HCT116 (cell line): ENCODE measurements around the gene HEBP1. TPM values are rescaled to one million over a fixed set of nuclear protein-coding genes. Genes with fewer than 3 reads are reported as not detected.

Experiments
- ATAC-seq: fragments of 200-7000 bp; cut with Tn5 transposase; 2 replicates; pipeline ENCODE4 v1.9.1; 2020; ENCODE audit warnings: mild to moderate bottlenecking, moderate library complexity
- BruUV-seq: library from RNA; stranded (reverse); fragments of 400-500 nt; replicated peaks from 2 replicates; lab custom pipeline; 2021; lab: Mats Ljungman, UMichigan
- CTCF ChIA-PET: fragments of 300-600 bp; sonication (Branson Sonifier 250); formaldehyde crosslinking; loops from one replicate; lab custom pipeline; 2021; ENCODE audit warnings: antibody characterized with exemption; lab: Charles Lee
- POLR2A ChIA-PET: fragments of 300-600, 350-600 bp; sonication (Branson Sonifier 250); formaldehyde crosslinking; loops from one replicate; lab custom pipeline; 2021; ENCODE audit warnings: antibody characterized with exemption; lab: Charles Lee
- RAD21 ChIA-PET, 2 experiments: fragments of 300-600 bp; sonication (Branson Sonifier 250); formaldehyde crosslinking; loops; one replicate each; lab custom pipeline; 2023; ENCODE audit warnings: low total read pairs in 2 of 2; ENCODE audit not compliant: uncharacterized antibody in 2 of 2, unreplicated experiment in 2 of 2, low non-redundant PET in 1 of 2; lab: Charles Lee
- DNase-seq: peaks from one replicate; pipeline ENCODE4 v3.0.0-alpha.2; 2010; ENCODE audit warnings: low read depth, low spot score
- H2AFZ ChIP-seq: fragments of 200-600 bp; shearing (Covaris generic), sonication (generic); 2 replicates; pipeline ENCODE4 v1.6.1; 2017; ENCODE audit warnings: low read depth, mixed run types, mixed read lengths, antibody characterized with exemption, low read length; ENCODE audit not compliant: poor library complexity, severe bottlenecking
- H3K27ac ChIP-seq: 2 replicates; pipeline ENCODE4 v1.5.1; 2012; ENCODE audit warnings: low read depth, low read length
- H3K27me3 ChIP-seq: fragments of 200-600 bp; sonication (generic); 2 replicates; pipeline ENCODE4 v1.6.1; 2016; ENCODE audit warnings: mixed run types, low read length, mixed read lengths; ENCODE audit not compliant: insufficient read depth
- H3K36me3 ChIP-seq, 2 experiments: fragments of 200-500 bp in 1 of 2; fragments of 200-600 bp in 1 of 2; sonication (Bioruptor generic) in 1 of 2; sonication (generic) in 1 of 2; 2 replicates each; pipeline versions ENCODE4 v1.5.1 to v1.6.1; 2014 to 2016; ENCODE audit warnings: low read length in 2 of 2, inconsistent platforms in 1 of 2, mixed read lengths in 1 of 2, mixed run types in 1 of 2; ENCODE audit not compliant: insufficient read depth in 2 of 2, control insufficient read depth in 1 of 2
- H3K4me1 ChIP-seq, 2 experiments: fragments of 200-600 bp in 1 of 2; sonication (generic) in 1 of 2; 2 replicates each; pipeline versions ENCODE4 v1.5.1 to v1.6.1; 2012 to 2017; ENCODE audit warnings: low read length in 2 of 2, inconsistent platforms in 1 of 2, mild to moderate bottlenecking in 1 of 2, mixed read lengths in 1 of 2, mixed run types in 1 of 2, moderate library complexity in 1 of 2; ENCODE audit not compliant: insufficient read depth in 2 of 2, control insufficient read depth in 1 of 2
- H3K4me2 ChIP-seq: fragments of 200-600 bp; sonication (generic); 2 replicates; pipeline ENCODE4 v1.6.1; 2017; ENCODE audit warnings: mixed run types, low read length, mixed read lengths
- H3K4me3 ChIP-seq, 2 experiments: fragments of 200-600 bp in 1 of 2; sonication (generic) in 1 of 2; replicated peaks in 1 of 2; 2 replicates each; pipeline ENCODE4 v1.5.1; 2011 to 2016; ENCODE audit warnings: low read length in 2 of 2, control low read depth in 1 of 2, low read depth in 1 of 2, mild to moderate bottlenecking in 1 of 2, mixed read lengths in 1 of 2, mixed run types in 1 of 2
- H3K79me2 ChIP-seq: fragments of 200-600 bp; sonication (generic); 2 replicates; pipeline ENCODE4 v1.6.1; 2017; ENCODE audit warnings: mild to moderate bottlenecking, mixed run types, low read length, moderate library complexity, mixed read lengths; ENCODE audit not compliant: insufficient read depth
- H3K9ac ChIP-seq: fragments of 200-600 bp; sonication (generic); 2 replicates; pipeline ENCODE4 v1.6.1; 2016; ENCODE audit warnings: low read length, mixed read lengths
- H3K9me2 ChIP-seq: fragments of 200-600 bp; sonication (generic), shearing (Covaris generic); 2 replicates; pipeline ENCODE4 v1.6.1; 2017; ENCODE audit warnings: mixed run types, mild to moderate bottlenecking, moderate library complexity; ENCODE audit not compliant: insufficient read depth
- H3K9me3 ChIP-seq, 2 experiments: fragments of 200-500 bp in 1 of 2; fragments of 200-600 bp in 1 of 2; sonication (Bioruptor generic) in 1 of 2; sonication (generic) in 1 of 2; 2 replicates each; pipeline ENCODE4 v1.6.1; 2014 to 2017; ENCODE audit warnings: low read length in 2 of 2, mixed read lengths in 2 of 2, inconsistent platforms in 1 of 2, low read depth in 1 of 2, mild to moderate bottlenecking in 1 of 2, mixed run types in 1 of 2, moderate library complexity in 1 of 2; ENCODE audit not compliant: control insufficient read depth in 1 of 2, insufficient read depth in 1 of 2
- H4K20me1 ChIP-seq: fragments of 200-600 bp; sonication (generic), shearing (Covaris generic); 2 replicates; pipeline ENCODE4 v1.6.1; 2017; ENCODE audit warnings: mixed run types, mild to moderate bottlenecking, moderate library complexity; ENCODE audit not compliant: insufficient read depth
- CEBPB ChIP-seq: IDR thresholded peaks from 2 replicates; pipeline ENCODE4 v1.6.1; 2012; ENCODE audit warnings: low read depth
- EGR1 ChIP-seq: IDR thresholded peaks from 2 replicates; pipeline ENCODE4 v1.6.1; 2012; ENCODE audit warnings: low read depth
- ELF1 ChIP-seq: IDR thresholded peaks from 2 replicates; pipeline ENCODE4 v1.6.1; 2012; ENCODE audit warnings: low read depth, borderline replicate concordance
- EZH2 ChIP-seq: fragments of 200-600 bp; sonication (generic); IDR thresholded peaks from 2 replicates; pipeline ENCODE4 v1.6.1; 2017; ENCODE audit warnings: antibody characterized with exemption, mixed run types
- EZH2phosphoT487 ChIP-seq: fragments of 200-600 bp; IDR thresholded peaks from 2 replicates; pipeline ENCODE4 v1.6.1; 2018; ENCODE audit warnings: antibody characterized with exemption, borderline replicate concordance
- FOSL1 ChIP-seq: IDR thresholded peaks from 2 replicates; pipeline ENCODE4 v1.6.1; 2012; ENCODE audit warnings: low read depth
- JUND ChIP-seq: IDR thresholded peaks from 2 replicates; pipeline ENCODE4 v1.6.1; 2012
- POLR2A ChIP-seq: IDR thresholded peaks from 2 replicates; pipeline ENCODE4 v1.7.0; 2011; ENCODE audit warnings: borderline replicate concordance; ENCODE audit not compliant: insufficient read depth, insufficient read length; ENCODE audit errors: extremely low read depth
- POLR2AphosphoS5 ChIP-seq: IDR thresholded peaks from 2 replicates; pipeline ENCODE4 v1.6.1; 2011; ENCODE audit warnings: mild to moderate bottlenecking, low read depth, low read length, moderate library complexity
- RAD21 ChIP-seq: IDR thresholded peaks from 2 replicates; pipeline ENCODE4 v1.6.1; 2012; ENCODE audit warnings: low read depth, mild to moderate bottlenecking
- SIN3A ChIP-seq: IDR thresholded peaks from 2 replicates; pipeline ENCODE4 v1.6.1; 2012; ENCODE audit warnings: low read depth
- SP1 ChIP-seq: IDR thresholded peaks from 2 replicates; pipeline ENCODE4 v1.6.1; 2012; ENCODE audit warnings: low read depth
- SRF ChIP-seq: IDR thresholded peaks from 2 replicates; pipeline ENCODE4 v1.6.1; 2012; ENCODE audit warnings: low read depth
- TCF7L2 ChIP-seq: IDR thresholded peaks from 2 replicates; pipeline ENCODE4 v1.7.0; 2011; ENCODE audit warnings: borderline replicate concordance, inconsistent platforms; ENCODE audit not compliant: insufficient read depth, insufficient read length; ENCODE audit errors: extremely low read depth
- YY1 ChIP-seq: IDR thresholded peaks from 2 replicates; pipeline ENCODE4 v1.6.1; 2011; ENCODE audit warnings: low read length, low read depth, moderate library complexity, mild to moderate bottlenecking; ENCODE audit not compliant: insufficient replicate concordance; ENCODE audit errors: extremely low read depth
- ZFX ChIP-seq: fragments of 450-650 bp; IDR thresholded peaks from 2 replicates; pipeline ENCODE4 v1.6.1; 2017
- intact Hi-C: fragments of 100-400 bp; cut with micrococcal nuclease; formaldehyde crosslinking; loops from 2 replicates; pipeline ENCODE4 v1.10.0; 2022
- total RNA-seq: library from RNA; stranded (reverse); gene quantifications from one replicate; pipeline ENCODE4 v1.2.1, GENCODE V29; 2021; ENCODE audit not compliant: unreplicated experiment
- TF ChIP-seq, protein P1 (sequence below): IDR thresholded peaks from 2 replicates; pipeline ENCODE4 v1.6.1; 2012; ENCODE audit warnings: low read depth
- TF ChIP-seq, protein P2 (sequence below), 3 experiments: fragments of 200-600 bp in 1 of 3; sonication (generic) in 1 of 3; IDR thresholded peaks in 2 of 3; conservative IDR thresholded peaks in 1 of 3; 2 replicates each; pipeline ENCODE4 v1.5.1; 2012 to 2017; ENCODE audit warnings: low read depth in 2 of 3, low read length in 2 of 3, antibody characterized with exemption in 1 of 3, borderline replicate concordance in 1 of 3, control low read depth in 1 of 3, mild to moderate bottlenecking in 1 of 3, mixed read lengths in 1 of 3, mixed run types in 1 of 3, moderate library complexity in 1 of 3; ENCODE audit not compliant: insufficient read depth in 1 of 3
- TF ChIP-seq, protein P3 (sequence below): IDR thresholded peaks from 2 replicates; pipeline ENCODE4 v1.6.1; 2012
- TF ChIP-seq, protein P4 (sequence below): IDR thresholded peaks from 2 replicates; pipeline ENCODE4 v1.6.1; 2011; ENCODE audit warnings: mild to moderate bottlenecking, low read length, moderate library complexity; ENCODE audit not compliant: insufficient replicate concordance; ENCODE audit errors: extremely low read depth

HEBP1 gene
- total RNA-seq, 1 experiment from 2014 or later, result 41.0 TPM

DNA sequence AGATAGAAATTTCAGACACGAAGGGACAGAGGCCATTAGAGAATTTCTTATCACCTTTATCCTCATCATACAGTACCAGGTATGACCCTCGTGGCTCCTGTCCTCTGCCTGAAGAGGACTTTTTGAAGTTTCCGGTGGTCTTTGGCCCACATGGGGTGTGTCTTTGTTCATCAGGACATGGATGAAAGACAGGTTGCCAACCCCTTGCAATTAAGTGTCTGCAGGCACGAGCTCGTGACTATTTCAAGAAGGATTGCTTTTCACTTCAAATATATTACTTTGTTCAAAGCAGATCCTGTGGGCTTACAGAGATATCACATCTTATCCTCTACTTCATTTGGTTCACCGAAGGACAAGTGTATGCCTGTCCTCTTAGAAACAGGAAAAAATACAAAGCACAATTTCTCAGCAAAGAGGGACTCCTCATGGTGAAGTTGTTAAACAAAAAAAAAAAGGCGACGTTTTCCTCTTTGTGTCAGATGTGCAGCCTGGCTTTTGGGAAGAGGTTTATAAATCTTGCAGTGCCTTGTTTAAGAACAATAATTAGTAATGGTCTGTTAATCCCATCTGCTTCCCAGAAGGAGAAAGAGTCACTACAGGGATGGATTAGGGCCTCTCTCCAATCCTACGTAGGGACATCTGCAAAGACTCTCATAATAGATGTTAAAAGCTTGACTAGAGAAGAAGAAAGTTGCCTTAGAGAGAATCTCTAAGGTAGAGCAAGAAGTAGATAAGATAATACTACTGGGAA lies 30.7 kb upstream of the HEBP1 start:
- no peaks in the 10 kb centered on the region for H3K36me3 ChIP-seq

More for the DNA sequence above, 30.7 kb upstream of the HEBP1 start:
- Histone ChIP-seq H3K4me3 (no peak overlapping the region), H3K27ac (no peak overlapping the region), H4K20me1 (no peaks in the 10 kb centered on the region), H3K27me3 (no peaks in the 10 kb centered on the region), H2AFZ (no peak overlapping the region), H3K9me2 (no peaks in the 10 kb centered on the region), H3K79me2 (no peaks in the 10 kb centered on the region), H3K4me1 (no peaks in the 10 kb centered on the region), H3K9me3 (no peaks in the 10 kb centered on the region), H3K9ac (no peak overlapping the region), H3K4me2 (no peak overlapping the region)
- DNase-seq (no peak), ATAC-seq (no peak)
- POLR2A ChIA-PET, result no interaction called here
- CTCF ChIA-PET, result no interaction called here
- intact Hi-C loops, result no loop called here
- no peak for TF ChIP-seq EZH2
- TF ChIP-seq EZH2phosphoT487, result no peak
- no peak for TF ChIP-seq SP1
- TF ChIP-seq ELF1, result no peak
- no peak for TF ChIP-seq POLR2A
- no peak for TF ChIP-seq JUND
- TF ChIP-seq, protein P1, sequence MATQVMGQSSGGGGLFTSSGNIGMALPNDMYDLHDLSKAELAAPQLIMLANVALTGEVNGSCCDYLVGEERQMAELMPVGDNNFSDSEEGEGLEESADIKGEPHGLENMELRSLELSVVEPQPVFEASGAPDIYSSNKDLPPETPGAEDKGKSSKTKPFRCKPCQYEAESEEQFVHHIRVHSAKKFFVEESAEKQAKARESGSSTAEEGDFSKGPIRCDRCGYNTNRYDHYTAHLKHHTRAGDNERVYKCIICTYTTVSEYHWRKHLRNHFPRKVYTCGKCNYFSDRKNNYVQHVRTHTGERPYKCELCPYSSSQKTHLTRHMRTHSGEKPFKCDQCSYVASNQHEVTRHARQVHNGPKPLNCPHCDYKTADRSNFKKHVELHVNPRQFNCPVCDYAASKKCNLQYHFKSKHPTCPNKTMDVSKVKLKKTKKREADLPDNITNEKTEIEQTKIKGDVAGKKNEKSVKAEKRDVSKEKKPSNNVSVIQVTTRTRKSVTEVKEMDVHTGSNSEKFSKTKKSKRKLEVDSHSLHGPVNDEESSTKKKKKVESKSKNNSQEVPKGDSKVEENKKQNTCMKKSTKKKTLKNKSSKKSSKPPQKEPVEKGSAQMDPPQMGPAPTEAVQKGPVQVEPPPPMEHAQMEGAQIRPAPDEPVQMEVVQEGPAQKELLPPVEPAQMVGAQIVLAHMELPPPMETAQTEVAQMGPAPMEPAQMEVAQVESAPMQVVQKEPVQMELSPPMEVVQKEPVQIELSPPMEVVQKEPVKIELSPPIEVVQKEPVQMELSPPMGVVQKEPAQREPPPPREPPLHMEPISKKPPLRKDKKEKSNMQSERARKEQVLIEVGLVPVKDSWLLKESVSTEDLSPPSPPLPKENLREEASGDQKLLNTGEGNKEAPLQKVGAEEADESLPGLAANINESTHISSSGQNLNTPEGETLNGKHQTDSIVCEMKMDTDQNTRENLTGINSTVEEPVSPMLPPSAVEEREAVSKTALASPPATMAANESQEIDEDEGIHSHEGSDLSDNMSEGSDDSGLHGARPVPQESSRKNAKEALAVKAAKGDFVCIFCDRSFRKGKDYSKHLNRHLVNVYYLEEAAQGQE, result no peak
- no peak for TF ChIP-seq POLR2AphosphoS5
- TF ChIP-seq YY1, result no peak
- TF ChIP-seq, protein P2, sequence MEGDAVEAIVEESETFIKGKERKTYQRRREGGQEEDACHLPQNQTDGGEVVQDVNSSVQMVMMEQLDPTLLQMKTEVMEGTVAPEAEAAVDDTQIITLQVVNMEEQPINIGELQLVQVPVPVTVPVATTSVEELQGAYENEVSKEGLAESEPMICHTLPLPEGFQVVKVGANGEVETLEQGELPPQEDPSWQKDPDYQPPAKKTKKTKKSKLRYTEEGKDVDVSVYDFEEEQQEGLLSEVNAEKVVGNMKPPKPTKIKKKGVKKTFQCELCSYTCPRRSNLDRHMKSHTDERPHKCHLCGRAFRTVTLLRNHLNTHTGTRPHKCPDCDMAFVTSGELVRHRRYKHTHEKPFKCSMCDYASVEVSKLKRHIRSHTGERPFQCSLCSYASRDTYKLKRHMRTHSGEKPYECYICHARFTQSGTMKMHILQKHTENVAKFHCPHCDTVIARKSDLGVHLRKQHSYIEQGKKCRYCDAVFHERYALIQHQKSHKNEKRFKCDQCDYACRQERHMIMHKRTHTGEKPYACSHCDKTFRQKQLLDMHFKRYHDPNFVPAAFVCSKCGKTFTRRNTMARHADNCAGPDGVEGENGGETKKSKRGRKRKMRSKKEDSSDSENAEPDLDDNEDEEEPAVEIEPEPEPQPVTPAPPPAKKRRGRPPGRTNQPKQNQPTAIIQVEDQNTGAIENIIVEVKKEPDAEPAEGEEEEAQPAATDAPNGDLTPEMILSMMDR (IDR thresholded peaks at IDR 0.05 in 2 of 3, conservative IDR thresholded peaks at IDR 0.05 in 1 of 3; ENCODE audit: borderline replicate concordance in 1 of 3, insufficient read depth in 1 of 3, low read depth in 2 of 3, low read length in 2 of 3), result no peak
- TF ChIP-seq, protein P3, sequence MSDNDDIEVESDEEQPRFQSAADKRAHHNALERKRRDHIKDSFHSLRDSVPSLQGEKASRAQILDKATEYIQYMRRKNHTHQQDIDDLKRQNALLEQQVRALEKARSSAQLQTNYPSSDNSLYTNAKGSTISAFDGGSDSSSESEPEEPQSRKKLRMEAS, result no peak
- TF ChIP-seq SRF, result no peak
- no peak for TF ChIP-seq ZFX
- TF ChIP-seq CEBPB, result no peak
- TF ChIP-seq FOSL1, result no peak
- TF ChIP-seq SIN3A, result no peak
- TF ChIP-seq, protein P4, sequence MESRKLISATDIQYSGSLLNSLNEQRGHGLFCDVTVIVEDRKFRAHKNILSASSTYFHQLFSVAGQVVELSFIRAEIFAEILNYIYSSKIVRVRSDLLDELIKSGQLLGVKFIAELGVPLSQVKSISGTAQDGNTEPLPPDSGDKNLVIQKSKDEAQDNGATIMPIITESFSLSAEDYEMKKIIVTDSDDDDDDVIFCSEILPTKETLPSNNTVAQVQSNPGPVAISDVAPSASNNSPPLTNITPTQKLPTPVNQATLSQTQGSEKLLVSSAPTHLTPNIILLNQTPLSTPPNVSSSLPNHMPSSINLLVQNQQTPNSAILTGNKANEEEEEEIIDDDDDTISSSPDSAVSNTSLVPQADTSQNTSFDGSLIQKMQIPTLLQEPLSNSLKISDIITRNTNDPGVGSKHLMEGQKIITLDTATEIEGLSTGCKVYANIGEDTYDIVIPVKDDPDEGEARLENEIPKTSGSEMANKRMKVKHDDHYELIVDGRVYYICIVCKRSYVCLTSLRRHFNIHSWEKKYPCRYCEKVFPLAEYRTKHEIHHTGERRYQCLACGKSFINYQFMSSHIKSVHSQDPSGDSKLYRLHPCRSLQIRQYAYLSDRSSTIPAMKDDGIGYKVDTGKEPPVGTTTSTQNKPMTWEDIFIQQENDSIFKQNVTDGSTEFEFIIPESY, result no peak
- TF ChIP-seq EGR1, result no peak
- no peak for TF ChIP-seq RAD21
- TF ChIP-seq TCF7L2, result no peak
- no TSS peak for BruUV-seq
- RAD21 ChIA-PET, result no interaction called here
